GM18511 (cell line): ENCODE data around the gene EFNA2.

Source experiments
- ATAC-seq: cut with Tn5 transposase; IDR thresholded peaks from one replicate; pipeline ENCODE4 v1.9.1; 2021; ENCODE audit warnings: mild to moderate bottlenecking, moderate library complexity; ENCODE audit not compliant: unreplicated experiment

The EFNA2 gene

DNA sequence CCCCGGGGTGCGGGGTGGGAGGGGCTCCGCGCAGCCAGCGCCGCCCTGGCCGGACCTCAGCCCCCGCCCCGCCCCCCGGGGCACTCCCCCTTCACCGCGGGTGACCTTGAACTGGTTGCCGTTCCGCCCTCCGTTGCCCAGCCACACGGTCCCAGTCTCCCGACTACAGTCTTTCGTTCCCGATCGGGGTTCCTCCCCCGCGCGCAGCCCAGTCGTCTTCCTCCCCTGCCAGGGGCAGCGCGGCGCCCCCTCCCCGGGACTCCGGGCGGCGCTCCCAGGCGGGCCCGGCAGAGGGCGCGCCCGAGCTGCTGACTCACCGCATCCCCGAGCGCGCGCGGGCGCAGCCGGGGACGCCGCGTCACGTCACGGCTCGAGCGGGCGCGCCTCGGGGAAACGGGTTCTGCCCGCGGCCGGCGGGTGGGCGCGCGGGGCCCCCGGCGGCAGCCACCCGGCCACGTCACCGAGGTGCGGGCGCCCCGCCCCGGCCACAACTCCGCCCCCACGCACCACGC lies 36.8 kb upstream of the EFNA2 start:
- ATAC-seq: peak; percentile 25

GRCh38 chr19:1249298-1249989 lies 36.2 kb upstream of the EFNA2 start:
- peak; percentile 51 for ATAC-seq

DNA sequence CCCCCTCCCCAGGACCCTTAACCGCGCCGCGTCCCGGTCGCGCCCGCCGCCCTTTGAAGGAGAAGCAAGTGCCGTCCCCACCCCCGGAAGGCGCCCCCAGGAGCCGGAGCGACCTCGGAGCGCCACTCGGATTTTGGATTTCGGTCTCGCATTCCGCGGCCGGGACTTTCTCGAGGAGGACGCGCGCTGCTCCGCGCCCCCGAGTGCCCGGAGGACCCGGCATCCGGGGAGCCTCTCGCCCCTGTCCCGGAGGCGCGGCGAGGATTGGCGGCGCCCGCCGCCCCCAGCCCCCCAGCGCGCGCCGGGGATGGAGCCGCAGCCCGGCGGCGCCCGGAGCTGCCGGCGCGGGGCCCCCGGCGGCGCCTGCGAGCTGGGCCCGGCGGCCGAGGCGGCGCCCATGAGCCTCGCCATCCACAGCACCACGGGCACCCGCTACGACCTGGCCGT lies 35.7 kb upstream of the EFNA2 start:
- no peak for ATAC-seq

DNA sequence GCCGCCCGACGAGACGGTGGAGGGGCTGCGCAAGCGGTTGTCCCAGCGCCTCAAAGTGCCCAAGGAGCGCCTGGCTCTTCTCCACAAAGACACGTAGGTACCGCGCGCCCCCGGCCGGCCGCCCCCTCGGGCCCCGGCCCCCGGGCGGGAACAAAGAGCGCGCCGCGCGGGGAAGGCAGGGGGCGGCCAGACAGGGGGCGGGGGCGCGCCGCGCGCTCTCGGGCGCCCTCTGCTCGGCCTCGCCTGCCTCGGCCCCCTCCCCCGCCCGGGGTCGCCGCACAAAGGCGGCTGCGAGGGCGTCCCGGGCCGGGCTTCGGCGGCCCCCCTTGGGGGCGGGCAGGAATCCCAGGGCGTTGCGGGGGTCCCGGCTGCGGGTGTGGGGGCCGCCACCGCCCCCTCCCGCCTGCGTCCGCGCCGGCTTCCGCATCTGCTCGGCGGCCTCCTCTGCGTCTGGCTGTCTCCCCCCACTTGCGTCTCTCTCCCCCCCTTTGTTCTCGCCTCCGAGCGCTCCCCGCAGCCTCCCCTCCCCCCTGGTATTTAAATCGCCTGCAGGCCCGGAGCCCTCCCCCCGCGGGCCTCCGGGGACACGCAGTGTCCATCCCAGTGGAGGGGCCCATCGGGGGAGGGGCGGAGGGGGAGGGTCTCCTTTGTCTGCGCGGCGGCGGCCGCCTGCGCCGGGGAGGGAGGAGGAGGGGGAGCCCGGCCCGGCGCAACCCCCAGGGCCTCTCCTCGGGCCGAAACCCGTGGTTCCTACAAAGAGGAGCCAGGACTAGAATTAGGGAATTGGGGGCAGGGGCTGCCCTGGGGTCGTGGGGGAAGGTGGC lies 35.0 kb upstream of the EFNA2 start:
- no peak for ATAC-seq

DNA sequence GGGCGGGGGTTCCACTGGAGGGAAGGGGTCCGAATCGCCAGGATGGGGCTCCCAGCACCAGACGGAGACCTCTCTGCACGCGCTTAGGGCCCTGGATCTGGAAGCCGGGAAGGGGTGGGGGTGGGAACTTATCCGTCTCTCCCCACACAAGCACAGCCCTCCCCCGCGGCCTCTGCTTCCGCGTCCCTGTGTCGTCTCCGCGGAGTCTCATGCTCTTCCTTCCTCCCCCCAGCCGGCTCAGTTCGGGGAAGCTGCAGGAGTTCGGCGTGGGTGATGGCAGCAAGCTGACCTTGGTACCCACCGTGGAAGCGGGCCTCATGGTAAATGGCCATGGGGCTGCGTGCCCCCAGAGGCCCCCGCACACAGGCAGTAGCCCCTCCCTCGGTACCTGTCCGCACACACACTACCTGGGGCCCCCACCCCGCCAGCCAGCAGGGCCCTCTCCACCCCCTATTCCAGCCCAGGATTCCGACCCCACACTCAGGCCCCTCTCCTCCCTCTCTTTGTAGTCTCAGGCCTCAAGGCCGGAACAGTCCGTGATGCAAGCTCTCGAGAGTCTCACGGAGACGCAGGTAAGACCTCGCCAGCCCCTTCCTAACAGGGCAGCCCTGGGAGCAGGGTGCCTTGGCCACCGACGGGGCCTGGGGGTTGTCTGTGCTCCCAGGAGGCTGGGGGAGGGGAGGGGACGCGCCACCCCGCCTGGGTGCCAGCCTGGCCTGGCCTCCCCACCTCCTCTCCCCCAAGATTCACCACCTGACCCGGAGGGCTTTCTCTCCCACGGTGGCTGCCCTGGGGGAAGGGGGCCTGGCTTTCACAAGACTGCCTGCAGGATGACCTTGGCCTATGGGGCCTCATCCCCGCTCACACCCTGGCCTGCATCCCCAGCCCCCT lies 34.1 kb upstream of the EFNA2 start:
- no peak for ATAC-seq

DNA sequence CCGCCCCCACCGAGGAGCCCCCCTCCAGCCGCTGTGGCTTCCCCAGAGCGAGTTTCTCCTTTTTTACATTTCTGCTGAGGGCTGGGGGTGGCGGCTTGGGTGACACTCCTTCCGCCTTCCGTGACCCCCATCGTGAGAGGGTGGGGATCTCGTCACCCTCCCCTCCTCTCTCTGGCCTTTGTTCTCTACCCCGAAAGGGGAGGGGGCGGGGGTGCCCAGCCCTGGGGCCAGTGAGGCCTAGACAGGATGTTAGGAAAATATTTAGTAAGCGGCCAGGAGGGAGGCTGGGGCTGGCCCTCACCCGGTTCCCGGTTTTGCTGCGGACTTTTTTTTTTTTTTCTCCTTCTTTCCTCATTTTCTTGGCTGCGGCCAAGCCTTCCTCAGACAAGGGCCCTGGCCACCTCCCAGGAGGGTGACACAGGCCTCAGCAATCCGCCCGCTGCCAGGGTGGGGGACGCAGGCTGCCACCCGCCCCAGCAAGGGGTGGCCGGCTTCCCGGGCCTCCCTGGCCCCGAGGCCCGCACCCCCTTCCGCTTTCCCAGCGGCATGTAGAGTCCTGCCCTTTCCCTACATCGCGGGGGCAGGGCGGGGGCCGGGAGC lies 33.4 kb upstream of the EFNA2 start:
- no peak for ATAC-seq

- no peak for ATAC-seq
Observed at GRCh38 chr19:1252821-1253513, 32.7 kb upstream of the EFNA2 start.

- ATAC-seq: no peak
Observed at GRCh38 chr19:1253514-1254080, 32.1 kb upstream of the EFNA2 start.

- no peak for ATAC-seq
Observed at GRCh38 chr19:1254081-1254527, 31.6 kb upstream of the EFNA2 start.

DNA sequence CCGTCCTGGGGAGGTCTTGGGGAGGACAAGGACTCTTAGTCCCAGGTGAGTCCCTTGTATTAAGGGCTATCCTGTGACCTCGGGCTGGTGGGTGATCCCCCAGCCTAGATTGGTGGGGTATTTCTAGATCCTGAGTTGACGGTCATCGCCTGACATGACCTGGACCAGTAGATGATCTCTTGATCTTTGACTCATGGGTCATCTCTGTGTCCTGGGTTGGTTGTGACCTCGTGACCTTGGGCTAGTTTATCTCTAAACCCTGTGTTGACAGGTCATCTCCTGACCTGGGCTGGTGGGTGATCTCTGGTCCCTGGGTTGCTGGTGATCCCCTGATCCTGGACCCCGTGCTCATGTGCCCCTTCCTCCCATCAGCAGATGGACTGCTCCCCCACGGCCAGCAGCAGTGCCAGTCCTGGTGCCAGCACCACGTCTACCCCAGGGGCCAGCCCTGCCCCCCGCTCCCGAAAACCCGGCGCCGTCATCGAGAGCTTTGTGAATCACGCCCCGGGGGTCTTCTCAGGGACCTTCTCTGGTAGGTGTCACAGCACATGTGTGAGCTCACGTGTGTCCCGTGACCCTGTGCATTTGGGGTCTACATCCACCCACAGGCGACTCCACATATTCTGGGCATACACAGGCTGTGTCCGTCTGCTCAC lies 31.0 kb upstream of the EFNA2 start:
- ATAC-seq: no peak

DNA sequence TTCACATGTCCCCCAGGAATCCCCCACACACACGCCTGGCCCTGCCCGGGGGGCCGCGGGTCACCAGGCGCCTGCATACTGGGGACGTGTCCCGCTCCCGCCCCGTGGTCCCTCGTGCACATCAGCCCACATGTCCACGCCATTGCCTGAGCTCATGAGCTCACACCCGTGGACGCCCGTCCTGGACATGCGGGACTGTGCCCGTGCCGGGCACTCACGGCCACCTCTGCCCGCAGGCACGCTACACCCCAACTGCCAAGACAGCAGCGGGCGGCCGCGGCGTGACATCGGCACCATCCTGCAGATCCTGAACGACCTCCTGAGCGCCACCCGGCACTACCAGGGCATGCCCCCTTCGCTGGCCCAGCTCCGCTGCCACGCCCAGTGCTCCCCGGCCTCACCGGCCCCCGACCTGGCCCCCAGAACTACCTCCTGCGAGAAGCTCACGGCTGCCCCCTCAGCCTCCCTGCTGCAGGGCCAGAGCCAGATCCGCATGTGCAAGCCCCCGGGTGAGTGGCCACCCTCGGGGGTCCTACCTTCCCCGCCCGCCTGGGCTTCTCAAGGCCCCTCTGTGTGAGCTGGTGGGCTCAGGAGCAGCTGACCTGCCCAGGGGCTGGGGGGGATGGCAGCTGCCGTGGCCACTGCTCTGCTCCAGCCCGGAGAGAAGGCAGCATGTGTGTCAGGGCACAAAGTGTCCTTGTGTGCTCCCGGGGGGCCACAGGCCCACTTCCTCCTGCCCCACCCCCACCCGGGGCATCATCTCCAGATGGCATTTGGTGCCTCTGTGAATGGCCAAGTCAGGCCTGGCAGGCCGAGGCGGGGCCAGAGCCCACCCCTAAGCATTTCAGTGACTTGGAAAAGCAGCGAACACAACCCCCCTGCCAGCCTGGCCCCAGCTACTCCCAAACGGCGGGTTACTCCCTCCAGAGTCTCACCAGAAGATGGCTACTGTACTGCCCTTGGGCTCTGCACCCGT lies 30.2 kb upstream of the EFNA2 start:
- no peak for ATAC-seq

DNA sequence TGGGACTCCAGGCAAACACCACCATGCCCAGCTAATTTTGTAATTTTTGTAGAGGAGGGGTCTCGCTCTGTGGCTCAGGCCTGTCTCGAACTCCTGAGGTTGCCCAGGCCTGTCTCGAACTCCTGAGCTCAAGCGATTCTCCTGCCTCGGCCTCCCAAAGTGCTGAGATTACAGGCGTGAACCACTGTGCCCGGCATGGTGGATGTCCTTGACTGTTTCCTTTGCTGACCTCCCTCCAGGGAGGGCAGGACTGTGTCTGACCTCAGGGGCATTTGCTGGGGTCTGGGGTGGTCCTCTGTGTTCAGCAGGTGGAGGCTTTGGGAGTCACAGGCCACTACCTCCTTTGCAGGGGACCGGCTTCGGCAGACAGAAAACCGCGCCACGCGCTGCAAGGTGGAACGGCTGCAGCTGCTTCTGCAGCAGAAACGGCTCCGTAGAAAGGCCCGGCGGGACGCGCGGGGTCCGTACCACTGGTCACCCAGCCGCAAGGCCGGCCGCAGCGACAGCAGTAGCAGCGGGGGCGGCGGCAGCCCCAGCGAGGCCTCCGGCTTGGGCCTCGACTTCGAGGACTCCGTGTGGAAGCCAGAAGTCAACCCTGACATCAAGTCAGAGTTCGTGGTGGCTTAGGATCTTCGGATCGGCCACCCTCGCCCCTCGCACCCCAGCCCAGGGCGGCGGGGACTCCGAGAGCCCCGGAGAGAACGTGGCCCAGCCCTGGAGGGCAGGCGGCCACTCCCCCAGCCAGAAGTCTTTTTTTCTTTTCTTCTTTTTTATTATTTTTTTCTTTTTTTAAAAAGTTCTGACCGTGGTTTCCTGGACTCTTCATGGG lies 28.8 kb upstream of the EFNA2 start:
- ATAC-seq: no peak

DNA sequence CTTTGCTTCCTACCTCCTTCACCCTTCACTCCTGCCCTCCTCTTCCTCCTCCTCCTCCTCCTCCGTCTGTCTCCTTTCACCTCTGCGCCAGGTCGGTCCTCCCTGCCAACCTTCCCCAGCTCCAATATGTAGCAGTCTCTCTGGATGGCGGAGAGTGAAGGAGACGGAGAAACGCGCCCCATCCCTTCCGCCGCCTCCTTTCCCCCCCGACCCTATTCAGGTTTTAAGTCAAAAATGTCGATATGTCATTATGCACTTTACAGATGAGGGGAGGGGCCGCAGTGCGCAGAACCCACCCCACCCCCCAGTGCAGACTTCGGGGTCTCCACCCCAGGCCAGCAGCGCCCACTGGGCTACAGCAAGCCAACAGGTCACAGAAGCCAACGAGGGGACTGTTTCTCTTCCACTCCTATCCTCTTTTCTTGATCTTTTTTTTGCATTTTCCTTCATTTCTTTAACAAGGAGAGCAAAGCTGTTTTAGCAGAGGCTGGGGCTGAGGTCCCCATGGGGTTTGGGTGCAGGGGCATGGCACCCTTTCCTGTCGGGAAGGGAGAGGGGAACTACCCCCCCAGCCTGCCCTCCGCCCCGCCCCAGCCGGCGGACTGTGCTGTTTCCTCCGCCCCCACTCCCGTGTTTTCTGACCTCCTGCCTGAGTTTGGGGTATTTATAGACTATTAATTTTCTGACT lies 28.1 kb upstream of the EFNA2 start:
- no peak for ATAC-seq

GRCh38 chr19:1258163-1258492 lies 27.5 kb upstream of the EFNA2 start:
- ATAC-seq: no peak

DNA sequence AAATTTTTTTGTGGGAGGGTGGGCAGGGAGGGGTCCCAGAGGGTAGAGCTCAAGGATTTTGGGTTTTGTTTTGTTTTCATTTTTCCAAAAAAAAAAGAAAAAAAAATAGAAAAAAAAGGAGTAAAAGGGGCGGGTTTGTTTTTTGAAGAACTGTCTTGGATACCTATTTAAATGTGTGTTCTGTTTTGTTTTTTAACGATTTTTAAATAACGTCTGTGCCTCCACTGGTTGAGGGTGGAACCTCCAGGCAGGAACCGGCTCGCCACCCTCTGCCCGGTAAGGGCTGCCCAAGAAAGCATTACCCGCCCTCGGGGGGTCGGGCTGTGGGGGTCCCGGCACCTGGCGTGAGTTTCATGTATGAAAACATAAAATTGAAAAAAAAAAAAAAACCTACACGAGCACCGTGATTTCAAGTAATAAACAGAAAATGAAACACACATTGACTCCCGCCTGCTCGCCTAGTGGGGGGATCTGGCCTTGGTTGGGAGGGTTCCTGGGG lies 26.9 kb upstream of the EFNA2 start:
- ATAC-seq: no peak

- peak; percentile 26 for ATAC-seq
Observed at GRCh38 chr19:1259206-1259875, 26.3 kb upstream of the EFNA2 start.
